Esophagus squamous epithelium (tissue), 4 donors: ENCODE results near the gene OR13J1.

ENCODE experiments used
- POLR2A ChIP-seq, 4 donors: fragments of 450-650 bp; IDR thresholded peaks; one replicate each; pipeline ENCODE4 v1.6.1; 2017; ENCODE audit warnings: antibody characterized with exemption in 4 of 4, mild to moderate bottlenecking in 4 of 4, moderate library complexity in 3 of 4
- TF ChIP-seq, protein P1 (sequence below), 6 experiments: fragments of 450-650 bp in 4 of 6; fragments of 200-600 bp in 2 of 6; sonication (generic) in 2 of 6; IDR thresholded peaks; one replicate each; pipeline ENCODE4 v1.5.1; 2016 to 2019; ENCODE audit warnings: antibody characterized with exemption in 6 of 6, mild to moderate bottlenecking in 4 of 6, moderate library complexity in 4 of 6

- TF ChIP-seq, protein P1, sequence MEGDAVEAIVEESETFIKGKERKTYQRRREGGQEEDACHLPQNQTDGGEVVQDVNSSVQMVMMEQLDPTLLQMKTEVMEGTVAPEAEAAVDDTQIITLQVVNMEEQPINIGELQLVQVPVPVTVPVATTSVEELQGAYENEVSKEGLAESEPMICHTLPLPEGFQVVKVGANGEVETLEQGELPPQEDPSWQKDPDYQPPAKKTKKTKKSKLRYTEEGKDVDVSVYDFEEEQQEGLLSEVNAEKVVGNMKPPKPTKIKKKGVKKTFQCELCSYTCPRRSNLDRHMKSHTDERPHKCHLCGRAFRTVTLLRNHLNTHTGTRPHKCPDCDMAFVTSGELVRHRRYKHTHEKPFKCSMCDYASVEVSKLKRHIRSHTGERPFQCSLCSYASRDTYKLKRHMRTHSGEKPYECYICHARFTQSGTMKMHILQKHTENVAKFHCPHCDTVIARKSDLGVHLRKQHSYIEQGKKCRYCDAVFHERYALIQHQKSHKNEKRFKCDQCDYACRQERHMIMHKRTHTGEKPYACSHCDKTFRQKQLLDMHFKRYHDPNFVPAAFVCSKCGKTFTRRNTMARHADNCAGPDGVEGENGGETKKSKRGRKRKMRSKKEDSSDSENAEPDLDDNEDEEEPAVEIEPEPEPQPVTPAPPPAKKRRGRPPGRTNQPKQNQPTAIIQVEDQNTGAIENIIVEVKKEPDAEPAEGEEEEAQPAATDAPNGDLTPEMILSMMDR (IDR thresholded peaks at IDR 0.05), result peak in 3 of 6 experiments; percentile 6 to 40 (median 9)
- TF ChIP-seq POLR2A (IDR thresholded peaks at IDR 0.05), result no peak
Observed at GRCh38 chr9:35835216-35835632, 35.0 kb downstream of the OR13J1 start.
